ENCODE results near the gene NTRK2.
"Not testable (repeated sequence)": the region's sequence is repeated elsewhere in the genome, so short reads cannot be mapped to it uniquely, and the experiment has no call there.

DNA sequence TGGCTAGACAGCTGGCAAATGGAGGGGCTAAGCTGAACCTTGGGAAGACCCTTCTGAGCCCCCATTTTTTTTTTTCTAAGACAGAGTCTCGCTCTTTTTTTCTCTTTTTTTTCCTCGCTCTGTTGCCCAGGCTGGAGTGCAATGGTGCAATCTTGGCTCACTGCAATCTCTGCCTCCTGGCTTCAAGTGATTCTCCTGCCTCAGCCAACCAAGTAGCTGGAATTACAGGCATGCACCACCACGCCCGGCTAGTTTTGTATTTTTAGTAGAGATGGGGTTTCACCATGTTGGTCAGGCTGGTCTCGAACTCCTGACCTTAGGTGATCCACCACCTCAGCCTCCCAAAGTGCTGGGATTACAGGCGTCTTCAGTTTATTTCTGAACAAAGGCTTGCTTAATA, 229.1 kb downstream of the NTRK2 start:
- TF ChIP-seq, protein P1, sequence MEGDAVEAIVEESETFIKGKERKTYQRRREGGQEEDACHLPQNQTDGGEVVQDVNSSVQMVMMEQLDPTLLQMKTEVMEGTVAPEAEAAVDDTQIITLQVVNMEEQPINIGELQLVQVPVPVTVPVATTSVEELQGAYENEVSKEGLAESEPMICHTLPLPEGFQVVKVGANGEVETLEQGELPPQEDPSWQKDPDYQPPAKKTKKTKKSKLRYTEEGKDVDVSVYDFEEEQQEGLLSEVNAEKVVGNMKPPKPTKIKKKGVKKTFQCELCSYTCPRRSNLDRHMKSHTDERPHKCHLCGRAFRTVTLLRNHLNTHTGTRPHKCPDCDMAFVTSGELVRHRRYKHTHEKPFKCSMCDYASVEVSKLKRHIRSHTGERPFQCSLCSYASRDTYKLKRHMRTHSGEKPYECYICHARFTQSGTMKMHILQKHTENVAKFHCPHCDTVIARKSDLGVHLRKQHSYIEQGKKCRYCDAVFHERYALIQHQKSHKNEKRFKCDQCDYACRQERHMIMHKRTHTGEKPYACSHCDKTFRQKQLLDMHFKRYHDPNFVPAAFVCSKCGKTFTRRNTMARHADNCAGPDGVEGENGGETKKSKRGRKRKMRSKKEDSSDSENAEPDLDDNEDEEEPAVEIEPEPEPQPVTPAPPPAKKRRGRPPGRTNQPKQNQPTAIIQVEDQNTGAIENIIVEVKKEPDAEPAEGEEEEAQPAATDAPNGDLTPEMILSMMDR (IDR thresholded peaks at IDR 0.05; ENCODE audit: low read depth, low read length, poor library complexity, severe bottlenecking): not testable (repeated sequence)
- TF ChIP-seq EZH2phosphoT487 (IDR thresholded peaks at IDR 0.05; ENCODE audit: borderline replicate concordance, low read length): not testable (repeated sequence)
